ENCODE data around the gene TEAD4.

The TEAD4 gene

DNA sequence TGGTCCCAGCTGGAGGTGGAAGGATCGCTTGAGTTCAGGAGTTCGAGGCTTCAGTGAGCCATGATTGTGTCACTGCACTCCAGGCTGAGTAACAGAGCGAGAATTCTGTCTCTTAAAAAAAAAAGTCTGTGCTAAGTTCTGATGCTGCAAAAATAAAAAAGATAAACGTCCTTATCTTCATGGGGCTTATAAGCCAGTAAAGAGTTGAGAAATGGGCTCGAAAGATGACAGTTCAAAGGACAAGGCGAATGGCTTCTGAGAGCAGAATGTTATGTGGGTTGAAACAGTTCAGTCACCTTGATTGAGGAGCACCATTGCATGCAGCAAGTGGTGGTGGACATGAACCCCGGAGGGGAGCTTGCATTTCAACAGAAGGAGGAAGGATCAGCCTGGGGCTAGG is 122.7 kb downstream of the TEAD4 start:
- TF ChIP-seq, protein P1, sequence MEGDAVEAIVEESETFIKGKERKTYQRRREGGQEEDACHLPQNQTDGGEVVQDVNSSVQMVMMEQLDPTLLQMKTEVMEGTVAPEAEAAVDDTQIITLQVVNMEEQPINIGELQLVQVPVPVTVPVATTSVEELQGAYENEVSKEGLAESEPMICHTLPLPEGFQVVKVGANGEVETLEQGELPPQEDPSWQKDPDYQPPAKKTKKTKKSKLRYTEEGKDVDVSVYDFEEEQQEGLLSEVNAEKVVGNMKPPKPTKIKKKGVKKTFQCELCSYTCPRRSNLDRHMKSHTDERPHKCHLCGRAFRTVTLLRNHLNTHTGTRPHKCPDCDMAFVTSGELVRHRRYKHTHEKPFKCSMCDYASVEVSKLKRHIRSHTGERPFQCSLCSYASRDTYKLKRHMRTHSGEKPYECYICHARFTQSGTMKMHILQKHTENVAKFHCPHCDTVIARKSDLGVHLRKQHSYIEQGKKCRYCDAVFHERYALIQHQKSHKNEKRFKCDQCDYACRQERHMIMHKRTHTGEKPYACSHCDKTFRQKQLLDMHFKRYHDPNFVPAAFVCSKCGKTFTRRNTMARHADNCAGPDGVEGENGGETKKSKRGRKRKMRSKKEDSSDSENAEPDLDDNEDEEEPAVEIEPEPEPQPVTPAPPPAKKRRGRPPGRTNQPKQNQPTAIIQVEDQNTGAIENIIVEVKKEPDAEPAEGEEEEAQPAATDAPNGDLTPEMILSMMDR (IDR thresholded peaks at IDR 0.05; ENCODE audit: unreplicated experiment in 3 of 3): no peak
- Mint-ChIP-seq H3K4me1 (peaks cover 69% of the 10 kb centered on the region), H3K27me3 (ENCODE audit: low read depth) (peaks cover 4% of the 10 kb centered on the region), H3K36me3 (ENCODE audit: low read depth) (peaks cover 26% of the 10 kb centered on the region), H3K9me3 (no peaks in the 10 kb centered on the region), H3K27ac (peak overlapping the region; percentile 1 to 81 (median 34)), H3K4me3 (no peak overlapping the region)

DNA sequence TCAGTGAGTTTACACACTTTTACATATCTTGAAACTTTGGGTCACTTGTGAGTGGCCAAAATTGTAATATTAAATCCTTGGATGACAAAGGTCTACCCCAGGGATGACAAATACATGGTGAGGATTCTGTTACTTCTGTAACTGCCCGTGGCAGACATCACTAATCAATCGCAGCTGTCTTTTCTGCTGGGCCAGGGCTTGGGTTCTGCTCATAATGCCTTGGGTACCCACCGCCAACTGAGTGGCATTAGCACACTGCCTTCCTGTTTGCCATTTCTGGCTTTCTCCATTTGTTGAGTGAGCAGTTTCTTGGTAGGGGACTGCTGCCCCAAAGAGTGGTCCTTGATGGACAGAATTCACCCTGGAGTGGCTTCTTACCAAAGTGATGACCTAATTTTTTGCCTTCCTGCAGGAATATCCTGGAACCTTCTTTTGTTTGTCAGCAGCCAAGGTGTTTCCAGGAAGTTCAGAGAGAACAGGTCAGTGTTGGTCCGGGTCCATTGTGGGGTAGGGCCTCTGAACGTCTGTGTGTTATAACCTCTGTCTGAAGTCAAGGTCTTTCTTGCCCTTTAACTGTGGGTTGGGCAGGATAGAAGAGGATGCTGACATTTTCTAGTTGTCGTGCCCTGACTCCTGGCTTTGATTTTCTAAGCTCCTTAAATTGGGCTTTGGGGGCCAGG is 124.2 kb downstream of the TEAD4 start:
- H3K27me3 Mint-ChIP-seq (ENCODE audit: low read depth): peaks cover 4% of the 10 kb centered on the region
- peaks cover 28% of the 10 kb centered on the region for H3K36me3 Mint-ChIP-seq (ENCODE audit: low read depth)
- TF ChIP-seq, protein P1 (IDR thresholded peaks at IDR 0.05; ENCODE audit: unreplicated experiment in 3 of 3): no peak
- no peaks in the 10 kb centered on the region for H3K9me3 Mint-ChIP-seq
- H3K4me3 Mint-ChIP-seq: peak overlapping the region in 1 of 3 experiments; percentile 27
- peak overlapping the region; percentile 81 to 95 (median 84) for H3K27ac Mint-ChIP-seq
- peaks cover 70% of the 10 kb centered on the region for H3K4me1 Mint-ChIP-seq

DNA sequence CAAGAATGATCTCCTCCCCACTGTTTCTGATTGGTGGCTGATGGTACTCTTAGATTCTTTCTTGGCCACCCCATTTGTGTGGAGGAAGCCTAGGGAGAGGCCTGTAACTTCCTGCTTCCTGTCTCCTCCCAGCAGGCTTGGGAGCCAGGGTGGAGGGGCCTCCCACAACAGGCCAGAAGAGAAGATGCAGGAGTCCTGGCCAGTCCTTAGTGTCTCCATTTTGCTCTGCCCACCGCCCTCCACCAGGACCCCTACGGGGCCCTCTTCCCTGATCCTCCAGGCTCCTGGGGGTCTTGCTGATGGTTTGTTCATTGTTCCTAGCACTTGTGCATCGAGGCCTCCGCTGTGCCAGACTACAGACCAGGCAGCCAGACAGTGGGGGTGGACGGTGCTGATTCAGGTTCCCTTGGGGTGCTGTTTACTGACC is 124.7 kb downstream of the TEAD4 start:
- Mint-ChIP-seq H3K4me1 (peaks cover 68% of the 10 kb centered on the region), H3K9me3 (no peaks in the 10 kb centered on the region), H3K4me3 (peak overlapping the region in 1 of 3 experiments; percentile 25), H3K27me3 (ENCODE audit: low read depth) (peaks cover 4% of the 10 kb centered on the region), H3K36me3 (ENCODE audit: low read depth) (peaks cover 28% of the 10 kb centered on the region), H3K27ac (peak overlapping the region; percentile 81 to 95 (median 84))
- TF ChIP-seq, protein P1 (IDR thresholded peaks at IDR 0.05; ENCODE audit: unreplicated experiment in 3 of 3): no peak

DNA sequence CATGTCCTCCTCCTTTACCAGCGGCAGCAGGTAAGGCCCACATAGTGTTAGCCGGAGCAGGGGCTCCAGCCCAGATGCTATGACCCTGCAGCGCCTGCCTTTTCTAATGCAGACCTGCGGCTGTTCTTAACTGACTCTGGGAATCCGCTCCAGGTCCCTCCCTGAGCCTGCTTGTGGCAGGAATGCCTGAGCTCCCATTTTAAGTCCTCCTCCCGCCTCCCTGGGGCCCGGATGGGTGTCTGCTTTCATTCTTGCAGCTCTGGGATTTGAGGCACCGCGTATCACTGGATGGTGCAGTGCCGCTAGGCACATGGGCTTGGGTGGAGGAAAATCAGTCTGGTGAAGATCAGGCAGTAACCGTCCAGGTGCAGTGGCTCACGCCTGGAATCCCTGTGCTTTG is 125.5 kb downstream of the TEAD4 start:
- Mint-ChIP-seq H3K4me1 (peaks cover 68% of the 10 kb centered on the region), H3K9me3 (no peaks in the 10 kb centered on the region), H3K27me3 (ENCODE audit: low read depth) (peaks cover 4% of the 10 kb centered on the region), H3K27ac (peak overlapping the region; percentile 81 to 95 (median 84)), H3K36me3 (ENCODE audit: low read depth) (peaks cover 28% of the 10 kb centered on the region), H3K4me3 (peak overlapping the region in 2 of 3 experiments; percentile 30 to 38)
- TF ChIP-seq, protein P1 (IDR thresholded peaks at IDR 0.05; ENCODE audit: unreplicated experiment in 3 of 3): no peak

DNA sequence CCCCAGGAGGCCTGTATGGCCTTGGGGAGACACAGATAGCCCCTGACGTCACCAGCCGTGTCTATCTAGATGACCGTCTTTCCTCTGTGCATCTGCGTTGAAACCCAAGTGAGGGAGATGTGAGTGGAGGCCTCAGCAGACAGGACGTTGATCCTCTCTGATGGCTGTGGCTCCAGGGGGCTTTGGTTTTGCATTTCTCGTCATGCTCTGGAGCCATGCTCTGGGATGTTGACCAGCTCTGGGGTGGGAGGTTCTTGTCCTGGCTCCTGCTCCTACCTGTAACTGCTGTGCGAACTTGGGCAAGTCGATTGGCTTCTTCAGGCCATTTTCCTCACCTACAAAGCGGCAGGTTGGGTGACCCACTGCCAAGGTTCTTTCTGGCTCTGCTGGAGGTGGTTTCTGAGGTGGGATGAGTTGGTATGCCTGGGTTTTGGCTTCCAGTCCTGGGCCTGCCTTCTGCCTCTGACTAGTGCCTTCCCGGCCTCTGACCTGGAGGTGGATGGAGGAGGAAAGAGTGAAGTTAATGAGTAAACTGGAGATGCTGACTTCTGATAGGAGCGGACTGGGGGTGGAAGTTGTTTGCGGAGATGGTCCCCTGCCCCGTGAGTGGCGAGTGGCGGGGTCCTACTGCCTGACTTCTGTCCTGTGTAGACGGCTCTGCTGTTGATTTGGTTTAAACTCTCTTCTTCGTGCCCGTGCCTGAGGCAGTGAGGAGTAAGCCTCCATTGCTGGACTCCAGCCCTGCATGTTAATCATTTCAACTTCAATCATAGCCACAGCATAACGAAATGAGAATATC is 126.3 kb downstream of the TEAD4 start:
- peaks cover 28% of the 10 kb centered on the region for H3K36me3 Mint-ChIP-seq (ENCODE audit: low read depth)
- no peaks in the 10 kb centered on the region for H3K9me3 Mint-ChIP-seq
- peak overlapping the region; percentile 81 to 95 (median 84) for H3K27ac Mint-ChIP-seq
- TF ChIP-seq, protein P1 (IDR thresholded peaks at IDR 0.05; ENCODE audit: unreplicated experiment in 3 of 3): no peak
- H3K27me3 Mint-ChIP-seq (ENCODE audit: low read depth): peaks cover 4% of the 10 kb centered on the region
- H3K4me3 Mint-ChIP-seq: peak overlapping the region; percentile 5 to 44 (median 6)
- peaks cover 75% of the 10 kb centered on the region for H3K4me1 Mint-ChIP-seq
